ENCODE results near the gene CCDC51.

DNA sequence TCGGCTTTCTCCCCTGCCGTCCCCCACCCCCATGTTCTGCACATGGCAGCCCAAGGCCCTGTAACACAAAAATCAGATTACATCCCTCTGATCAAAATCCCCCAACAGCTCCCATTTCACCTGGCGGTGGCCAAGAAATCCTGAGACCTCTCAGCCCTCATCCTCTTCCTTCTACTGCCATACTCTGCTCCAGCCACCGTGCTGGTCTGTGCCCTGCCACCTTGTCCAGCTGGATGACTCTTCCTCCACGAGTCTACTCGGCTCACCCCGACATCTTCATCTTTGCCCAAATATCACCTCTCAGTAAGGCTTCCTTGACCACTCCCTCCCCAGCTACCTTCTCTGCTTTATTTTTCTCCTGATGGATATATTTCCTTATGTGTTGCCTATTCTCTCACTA is 3.1 kb downstream of the CCDC51 start:
- TF ChIP-seq CTCF (IDR thresholded peaks at IDR 0.05 in 8 of 11, conservative IDR thresholded peaks at IDR 0.05 in 3 of 11), result no peak
- no peak for TF ChIP-seq POLR2A (IDR thresholded peaks at IDR 0.05)
